HEK293 (cell line): Measurements from ENCODE around the gene PHLDB3.
A peak's percentile ranks its signal among the peaks of the same experiment; 100 is the strongest.
"Not testable (repeated sequence)": the region's sequence is repeated elsewhere in the genome, so short reads cannot be mapped to it uniquely, and the experiment has no call there.

ENCODE experiments used
- CTCF ChIA-PET: fragments of 350-600 bp; formaldehyde crosslinking; extraction: SDS; loops from one replicate; lab custom pipeline; 2021; ENCODE audit warnings: antibody characterized with exemption; lab: Yijun Ruan, JAX
- POLR2A ChIA-PET: fragments of 300-600 bp; formaldehyde crosslinking; extraction: SDS; loops from one replicate; lab custom pipeline; 2020; ENCODE audit warnings: antibody characterized with exemption, inconsistent platforms; lab: Yijun Ruan, JAX
- H3K27ac ChIP-seq: fragments of 200-500 bp; sonication (Bioruptor generic); 2 replicates; pipeline ENCODE4 v1.5.1; 2014; ENCODE audit warnings: low read depth, low read length, control low read depth, inconsistent platforms; ENCODE audit errors: extremely low read depth
- H3K36me3 ChIP-seq, 2 experiments: fragments of 200-500 bp in 1 of 2; sonication (Bioruptor generic) in 1 of 2; 1 replicate in 1 of 2; 2 replicates in 1 of 2; pipeline ENCODE4 v1.5.1; 2014 to 2017; ENCODE audit warnings: inconsistent platforms in 2 of 2, low read length in 2 of 2; ENCODE audit not compliant: control insufficient read depth in 2 of 2, insufficient read depth in 1 of 2
- H3K4me1 ChIP-seq: fragments of 200-500 bp; sonication (Bioruptor generic); 2 replicates; pipeline ENCODE4 v1.5.1; 2014; ENCODE audit warnings: mild to moderate bottlenecking, low read length, inconsistent platforms; ENCODE audit not compliant: control insufficient read depth, insufficient read depth
- H3K4me3 ChIP-seq: 2 replicates; pipeline ENCODE4 v1.5.1; 2011; ENCODE audit warnings: low read depth, mild to moderate bottlenecking, control low read depth, low read length, moderate library complexity
- H3K9me3 ChIP-seq: fragments of 200-500 bp; sonication (Bioruptor generic); 2 replicates; pipeline ENCODE4 v1.5.1; 2014; ENCODE audit warnings: low read depth, low read length, inconsistent platforms; ENCODE audit not compliant: control insufficient read depth, insufficient read depth
- CTCF ChIP-seq: fragments of 450-650 bp; formaldehyde crosslinking; IDR thresholded peaks from 2 replicates; pipeline ENCODE4 v1.5.1; 2016; ENCODE audit warnings: missing biosample characterization, missing genetic modification characterization
- FEZF1 ChIP-seq: fragments of 450-650 bp; formaldehyde crosslinking; IDR thresholded peaks from 2 replicates; pipeline ENCODE4 v1.5.1; 2016; ENCODE audit warnings: missing biosample characterization, missing genetic modification characterization
- GLI4 ChIP-seq: fragments of 450-650 bp; formaldehyde crosslinking; IDR thresholded peaks from 2 replicates; pipeline ENCODE4 v1.5.1; 2016; ENCODE audit warnings: missing biosample characterization, missing genetic modification characterization
- KLF16 ChIP-seq: fragments of 450-650 bp; formaldehyde crosslinking; IDR thresholded peaks from 2 replicates; pipeline ENCODE4 v1.5.1; 2017; ENCODE audit warnings: missing biosample characterization, missing genetic modification characterization
- KLF7 ChIP-seq: fragments of 450-650 bp; formaldehyde crosslinking; IDR thresholded peaks from 2 replicates; pipeline ENCODE4 v1.5.1; 2016; ENCODE audit warnings: missing biosample characterization, missing genetic modification characterization, borderline replicate concordance
- KLF8 ChIP-seq: fragments of 450-650 bp; formaldehyde crosslinking; IDR thresholded peaks from 2 replicates; pipeline ENCODE4 v1.5.1; 2016; ENCODE audit warnings: missing biosample characterization, missing genetic modification characterization
- MZF1 ChIP-seq: fragments of 450-650 bp; formaldehyde crosslinking; IDR thresholded peaks from 2 replicates; pipeline ENCODE4 v1.5.1; 2017; ENCODE audit warnings: missing biosample characterization, missing genetic modification characterization, borderline replicate concordance
- SETDB1 ChIP-seq: IDR thresholded peaks from one replicate; pipeline ENCODE4 v1.6.1; 2017; ENCODE audit warnings: mild to moderate bottlenecking, low read length, moderate library complexity, mixed read lengths; ENCODE audit not compliant: insufficient read length
- SP7 ChIP-seq: fragments of 450-650 bp; formaldehyde crosslinking; IDR thresholded peaks from 2 replicates; pipeline ENCODE4 v1.5.1; 2016; ENCODE audit warnings: missing biosample characterization, missing genetic modification characterization
- ZIC2 ChIP-seq: fragments of 450-650 bp; formaldehyde crosslinking; IDR thresholded peaks from 2 replicates; pipeline ENCODE4 v1.5.1; 2016; ENCODE audit warnings: missing biosample characterization, missing genetic modification characterization
- ZNF214 ChIP-seq: fragments of 450-650 bp; formaldehyde crosslinking; IDR thresholded peaks from 2 replicates; pipeline ENCODE4 v1.5.1; 2017; ENCODE audit warnings: missing biosample characterization, mild to moderate bottlenecking, missing genetic modification characterization, borderline replicate concordance
- ZNF48 ChIP-seq: fragments of 450-650 bp; formaldehyde crosslinking; IDR thresholded peaks from 2 replicates; pipeline ENCODE4 v1.5.1; 2016; ENCODE audit warnings: missing biosample characterization, missing genetic modification characterization
- ZNF585B ChIP-seq: fragments of 450-650 bp; formaldehyde crosslinking; IDR thresholded peaks from 2 replicates; pipeline ENCODE4 v1.5.1; 2016; ENCODE audit warnings: missing biosample characterization, missing genetic modification characterization
- ZNF600 ChIP-seq: fragments of 450-650 bp; formaldehyde crosslinking; IDR thresholded peaks from 2 replicates; pipeline ENCODE4 v1.5.1; 2016; ENCODE audit warnings: missing biosample characterization, missing genetic modification characterization
- ZNF660 ChIP-seq: fragments of 450-650 bp; IDR thresholded peaks from 2 replicates; pipeline ENCODE4 v1.5.1; 2018; ENCODE audit warnings: missing biosample characterization, mild to moderate bottlenecking, missing genetic modification characterization
- ZNF670 ChIP-seq: fragments of 450-650 bp; formaldehyde crosslinking; IDR thresholded peaks from 2 replicates; pipeline ENCODE4 v1.5.1; 2016; ENCODE audit warnings: missing biosample characterization, missing genetic modification characterization, low read depth
- ZNF677 ChIP-seq: fragments of 450-650 bp; IDR thresholded peaks from 2 replicates; pipeline ENCODE4 v1.5.0; 2018; ENCODE audit warnings: missing biosample characterization, mild to moderate bottlenecking, missing genetic modification characterization, moderate library complexity
- ZNF704 ChIP-seq: fragments of 450-650 bp; formaldehyde crosslinking; IDR thresholded peaks from 2 replicates; pipeline ENCODE4 v1.5.1; 2016; ENCODE audit warnings: missing biosample characterization, missing genetic modification characterization
- ZNF707 ChIP-seq: fragments of 450-650 bp; formaldehyde crosslinking; IDR thresholded peaks from 2 replicates; pipeline ENCODE4 v1.5.1; 2016; ENCODE audit warnings: missing biosample characterization, missing genetic modification characterization
- ZNF791 ChIP-seq: fragments of 450-650 bp; formaldehyde crosslinking; IDR thresholded peaks from 2 replicates; pipeline ENCODE4 v1.5.1; 2016; ENCODE audit warnings: missing biosample characterization, missing genetic modification characterization
- TF ChIP-seq, protein P1 (sequence below): fragments of 450-650 bp; formaldehyde crosslinking; IDR thresholded peaks from 2 replicates; pipeline ENCODE4 v1.5.1; 2017; ENCODE audit warnings: missing biosample characterization, missing genetic modification characterization
- TF ChIP-seq, protein P2 (sequence below): sonication (generic); formaldehyde crosslinking; IDR thresholded peaks from 2 replicates; pipeline ENCODE4 v1.8.1; 2022; ENCODE audit warnings: mild to moderate bottlenecking, moderate library complexity, missing genetic modification reagents
- TF ChIP-seq, protein P3 (sequence below): fragments of 450-650 bp; formaldehyde crosslinking; IDR thresholded peaks from 2 replicates; pipeline ENCODE4 v1.5.1; 2016; ENCODE audit warnings: missing biosample characterization, missing genetic modification characterization

The PHLDB3 gene

GRCh38 chr19:43518051-43518450, 13.5 kb upstream of the PHLDB3 start:
- POLR2A ChIA-PET: interaction anchor here (0.7 to 2.6 kb wide), 7 partner anchors 14 to 79 kb away, joined by 3 to 10 read pairs (median 6); partner anchors contain the start of genes IRGQ, PHLDB3, ZNF575 and ZNF576
- CTCF ChIA-PET: interaction anchor here (0.7 to 14.5 kb wide), 22 partner anchors 8 to 576 kb away, joined by 3 to 749 read pairs (median 6); partner anchors contain the start of genes ETHE1, IRGQ, PHLDB3 and ZNF575
- Histone ChIP-seq H3K27ac (no peak overlapping the region), H3K4me3 (no peak overlapping the region), H3K36me3 (peaks cover 0 to 15% of the 10 kb centered on the region in 2 experiments; a peak in 1 of 3 replicates), H3K9me3 (no peaks in the 10 kb centered on the region; the same call in 1 of the 2 replicates), H3K4me1 (peaks cover 3% of the 10 kb centered on the region; the same call in 1 of the 2 replicates)
- TF ChIP-seq ZNF791 (tag by site-specific recombination) (no peak), KLF16 (no peak), MZF1 (tag by site-specific recombination) (no peak), ZIC2 (tag by site-specific recombination) (no peak), ZNF214 (tag by site-specific recombination) (no peak), KLF8 (tag by site-specific recombination) (0 out of 2 replicates have a peak, but pooled peaks have one; percentile 10), ZNF704 (no peak), CTCF (tag by site-specific recombination) (no peak), KLF7 (tag by site-specific recombination) (no peak), ZNF707 (no peak), ZNF585B (tag by site-specific recombination) (no peak), SP7 (tag by site-specific recombination) (peak; percentile 95), SETDB1 (no peak), FEZF1 (tag by site-specific recombination) (no peak)
- TF ChIP-seq, protein P1, sequence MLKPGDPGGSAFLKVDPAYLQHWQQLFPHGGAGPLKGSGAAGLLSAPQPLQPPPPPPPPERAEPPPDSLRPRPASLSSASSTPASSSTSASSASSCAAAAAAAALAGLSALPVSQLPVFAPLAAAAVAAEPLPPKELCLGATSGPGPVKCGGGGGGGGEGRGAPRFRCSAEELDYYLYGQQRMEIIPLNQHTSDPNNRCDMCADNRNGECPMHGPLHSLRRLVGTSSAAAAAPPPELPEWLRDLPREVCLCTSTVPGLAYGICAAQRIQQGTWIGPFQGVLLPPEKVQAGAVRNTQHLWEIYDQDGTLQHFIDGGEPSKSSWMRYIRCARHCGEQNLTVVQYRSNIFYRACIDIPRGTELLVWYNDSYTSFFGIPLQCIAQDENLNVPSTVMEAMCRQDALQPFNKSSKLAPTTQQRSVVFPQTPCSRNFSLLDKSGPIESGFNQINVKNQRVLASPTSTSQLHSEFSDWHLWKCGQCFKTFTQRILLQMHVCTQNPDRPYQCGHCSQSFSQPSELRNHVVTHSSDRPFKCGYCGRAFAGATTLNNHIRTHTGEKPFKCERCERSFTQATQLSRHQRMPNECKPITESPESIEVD: no peak

- not testable (repeated sequence) for H3K4me1 ChIP-seq, H3K27ac ChIP-seq
Measured at GRCh38 chr19:43512399-43512798, 7.9 kb upstream of the PHLDB3 start.

DNA sequence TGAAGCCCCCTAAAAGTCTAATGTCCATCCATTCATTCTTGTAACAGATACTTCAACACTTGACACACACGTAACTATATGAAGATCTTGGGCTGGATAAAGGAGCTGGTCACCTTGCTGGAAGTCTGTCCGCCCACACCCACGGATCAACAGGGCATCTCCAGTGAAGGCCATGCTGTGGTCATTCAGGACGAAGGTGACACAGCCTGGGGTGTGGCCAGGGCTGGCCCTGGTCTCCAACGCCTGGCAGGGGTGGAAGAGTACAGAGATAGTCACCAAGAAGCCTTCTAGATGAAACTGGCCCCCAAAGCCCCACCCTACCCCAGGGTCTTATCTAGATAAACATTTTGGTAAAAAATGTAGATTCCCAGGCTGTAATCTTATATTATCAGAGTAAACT, 6.8 kb upstream of the PHLDB3 start:
- H3K4me3 ChIP-seq: no peak overlapping the region
- ChIA-PET CTCF (interaction anchor here (0.9 to 11.9 kb wide), 4 partner anchors 8 to 79 kb away, joined by 3 to 97 read pairs (median 22); no protein-coding TSS in a partner anchor), POLR2A (interaction anchor here (0.6 to 1.5 kb wide), 2 partner anchors 11 to 15 kb away, joined by 3 to 6 read pairs; no protein-coding TSS in a partner anchor)
- TF ChIP-seq, protein P2, sequence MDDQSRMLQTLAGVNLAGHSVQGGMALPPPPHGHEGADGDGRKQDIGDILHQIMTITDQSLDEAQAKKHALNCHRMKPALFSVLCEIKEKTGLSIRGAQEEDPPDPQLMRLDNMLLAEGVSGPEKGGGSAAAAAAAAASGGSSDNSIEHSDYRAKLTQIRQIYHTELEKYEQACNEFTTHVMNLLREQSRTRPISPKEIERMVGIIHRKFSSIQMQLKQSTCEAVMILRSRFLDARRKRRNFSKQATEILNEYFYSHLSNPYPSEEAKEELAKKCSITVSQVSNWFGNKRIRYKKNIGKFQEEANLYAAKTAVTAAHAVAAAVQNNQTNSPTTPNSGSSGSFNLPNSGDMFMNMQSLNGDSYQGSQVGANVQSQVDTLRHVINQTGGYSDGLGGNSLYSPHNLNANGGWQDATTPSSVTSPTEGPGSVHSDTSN (CRISPR knock-in tag): no peak
- TF ChIP-seq, protein P3, sequence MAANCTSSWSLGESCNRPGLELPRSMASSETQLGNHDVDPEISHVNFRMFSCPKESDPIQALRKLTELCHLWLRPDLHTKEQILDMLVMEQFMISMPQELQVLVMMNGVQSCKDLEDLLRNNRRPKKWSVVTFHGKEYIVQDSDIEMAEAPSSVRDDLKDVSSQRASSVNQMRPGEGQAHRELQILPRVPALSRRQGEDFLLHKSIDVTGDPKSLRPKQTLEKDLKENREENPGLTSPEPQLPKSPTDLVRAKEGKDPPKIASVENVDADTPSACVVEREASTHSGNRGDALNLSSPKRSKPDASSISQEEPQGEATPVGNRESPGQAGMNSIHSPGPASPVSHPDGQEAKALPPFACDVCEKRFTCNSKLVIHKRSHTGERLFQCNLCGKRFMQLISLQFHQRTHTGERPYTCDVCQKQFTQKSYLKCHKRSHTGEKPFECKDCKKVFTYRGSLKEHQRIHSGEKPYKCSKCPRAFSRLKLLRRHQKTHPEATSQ (tag by site-specific recombination): no peak
- TF ChIP-seq ZNF677 (no peak), ZNF214 (tag by site-specific recombination) (no peak), KLF7 (tag by site-specific recombination) (no peak), GLI4 (tag by site-specific recombination) (no peak), ZNF670 (tag by site-specific recombination) (no peak), ZNF48 (tag by site-specific recombination) (no peak), ZNF660 (no peak), ZNF600 (no peak)
- H3K4me1 ChIP-seq: no peaks in the 10 kb centered on the region
- no peaks in the 10 kb centered on the region; the same call in 1 of the 2 replicates for H3K9me3 ChIP-seq
- no peak overlapping the region for H3K27ac ChIP-seq
- H3K36me3 ChIP-seq: peaks cover 13 to 21% of the 10 kb centered on the region in 2 experiments

More at GRCh38 chr19:43512399-43512798, 7.9 kb upstream of the PHLDB3 start:
- POLR2A ChIA-PET, H3K4me3 ChIP-seq, H3K9me3 ChIP-seq: not testable (repeated sequence)
- peaks cover 13 to 26% of the 10 kb centered on the region in 2 experiments for H3K36me3 ChIP-seq
- CTCF ChIA-PET: interaction anchor here (2.1 kb wide), 1 partner anchor 65 kb away, joined by 18 read pairs; no protein-coding TSS in a partner anchor
